Measurements from ENCODE around the gene VOPP1. TPM values are rescaled to one million over a fixed set of nuclear protein-coding genes. Genes with fewer than 3 reads are reported as not detected.

Gene VOPP1
- total and polyA plus RNA-seq, 2 experiments from 2014 or later: 27.5 to 86.5 TPM

DNA sequence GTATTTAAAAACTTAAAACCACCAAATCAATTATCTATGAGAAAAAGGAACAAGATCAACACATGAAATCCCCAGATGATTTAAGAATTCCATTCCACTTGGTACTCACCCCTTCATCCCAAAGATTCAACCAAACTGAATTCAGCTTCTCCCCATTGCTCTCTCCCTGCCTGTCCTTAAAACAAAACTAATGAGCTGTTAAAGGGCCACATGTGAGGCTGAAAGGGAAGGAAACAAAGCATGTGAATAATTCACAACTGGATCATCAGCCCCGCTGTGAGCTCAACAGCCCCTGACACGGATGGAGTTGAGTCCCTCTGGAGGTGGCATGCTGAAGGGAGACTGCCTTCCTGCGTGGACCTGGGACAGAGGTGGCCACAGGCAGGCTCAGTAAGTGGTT, 32.9 kb downstream of the VOPP1 start:
- TF ChIP-seq EZH2phosphoT487 (IDR thresholded peaks at IDR 0.05; ENCODE audit: insufficient read depth, low read depth): no peak
- no peak for TF ChIP-seq EZH2 (IDR thresholded peaks at IDR 0.05; ENCODE audit: insufficient read depth, poor library complexity, severe bottlenecking)
- peaks cover 26% of the 10 kb centered on the region for H3K4me1 ChIP-seq (ENCODE audit: insufficient read depth)
- H3K9ac ChIP-seq: no peak overlapping the region
- H2AFZ ChIP-seq: no peak overlapping the region
- in situ Hi-C loops (cut with MboI): no loop called here
- no peaks in the 10 kb centered on the region for H3K9me2 ChIP-seq (ENCODE audit: insufficient read depth)
- H3K27ac ChIP-seq: no peak overlapping the region
- 77 to 82% methylated on average over 3 of the region's 3 CpGs for WGBS, 2 experiments (ENCODE audit: low coverage in 1 of 2, low lambda C conversion rate in 2 of 2, missing lambda C conversion rate in 2 of 2)
- H3K9me3 ChIP-seq (ENCODE audit: low read depth): no peaks in the 10 kb centered on the region
- DNase-seq: no peak
- peaks cover 11% of the 10 kb centered on the region for H4K20me1 ChIP-seq (ENCODE audit: insufficient read depth)
- no peak overlapping the region for H3K4me3 ChIP-seq
- H3F3A ChIP-seq (ENCODE audit: insufficient read depth): peaks cover 17% of the 10 kb centered on the region
- H3K27me3 ChIP-seq (replicated peaks; ENCODE audit: insufficient read depth): no peaks in the 10 kb centered on the region
- H3K36me3 ChIP-seq (ENCODE audit: low read depth): no peaks in the 10 kb centered on the region
- no peak overlapping the region for H3K4me2 ChIP-seq (ENCODE audit: unreplicated experiment)
- H3K79me2 ChIP-seq (ENCODE audit: insufficient read depth): peaks cover 97% of the 10 kb centered on the region

DNA sequence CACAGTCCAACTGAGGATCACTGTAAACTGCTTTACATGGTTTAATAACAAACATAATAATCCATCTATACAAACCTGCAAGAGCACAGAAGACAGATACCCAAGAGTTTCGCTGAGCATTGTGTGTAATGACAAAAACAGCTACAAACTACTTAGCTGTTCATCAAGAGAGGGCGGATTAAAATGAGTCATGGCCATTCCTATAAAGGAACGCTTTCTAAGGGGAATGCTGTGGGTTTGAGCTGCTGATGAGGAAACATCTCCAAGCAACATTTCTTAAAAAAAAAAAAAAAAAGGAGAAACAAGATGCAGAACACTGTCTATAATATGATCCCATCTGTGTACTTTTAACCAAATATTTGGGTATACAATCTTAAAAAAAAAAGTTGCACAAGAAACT, 33.8 kb downstream of the VOPP1 start:
- no peak overlapping the region for H3K9ac ChIP-seq
- in situ Hi-C loops (cut with MboI): no loop called here
- H3K27me3 ChIP-seq (replicated peaks; ENCODE audit: insufficient read depth): no peaks in the 10 kb centered on the region
- no peak overlapping the region for H2AFZ ChIP-seq
- H3K27ac ChIP-seq: no peak overlapping the region
- 3 to 6% methylated on average over 3 of the region's 3 CpGs for WGBS, 2 experiments (ENCODE audit: low coverage in 1 of 2, low lambda C conversion rate in 2 of 2, missing lambda C conversion rate in 2 of 2)
- no peak overlapping the region for H3K4me3 ChIP-seq
- no peaks in the 10 kb centered on the region for H3K36me3 ChIP-seq (ENCODE audit: low read depth)
- H3F3A ChIP-seq (ENCODE audit: insufficient read depth): peaks cover 23% of the 10 kb centered on the region
- peaks cover 88% of the 10 kb centered on the region for H3K79me2 ChIP-seq (ENCODE audit: insufficient read depth)
- H3K9me2 ChIP-seq (ENCODE audit: insufficient read depth): no peaks in the 10 kb centered on the region
- TF ChIP-seq EZH2 (IDR thresholded peaks at IDR 0.05; ENCODE audit: insufficient read depth, poor library complexity, severe bottlenecking): no peak
- TF ChIP-seq EZH2phosphoT487 (IDR thresholded peaks at IDR 0.05; ENCODE audit: insufficient read depth, low read depth): no peak
- peak; percentile 97 for DNase-seq
- H3K9me3 ChIP-seq (ENCODE audit: low read depth): no peaks in the 10 kb centered on the region
- H3K4me1 ChIP-seq (ENCODE audit: insufficient read depth): peaks cover 34% of the 10 kb centered on the region
- peaks cover 17% of the 10 kb centered on the region for H4K20me1 ChIP-seq (ENCODE audit: insufficient read depth)
- H3K4me2 ChIP-seq (ENCODE audit: unreplicated experiment): peak overlapping the region; percentile 76

DNA sequence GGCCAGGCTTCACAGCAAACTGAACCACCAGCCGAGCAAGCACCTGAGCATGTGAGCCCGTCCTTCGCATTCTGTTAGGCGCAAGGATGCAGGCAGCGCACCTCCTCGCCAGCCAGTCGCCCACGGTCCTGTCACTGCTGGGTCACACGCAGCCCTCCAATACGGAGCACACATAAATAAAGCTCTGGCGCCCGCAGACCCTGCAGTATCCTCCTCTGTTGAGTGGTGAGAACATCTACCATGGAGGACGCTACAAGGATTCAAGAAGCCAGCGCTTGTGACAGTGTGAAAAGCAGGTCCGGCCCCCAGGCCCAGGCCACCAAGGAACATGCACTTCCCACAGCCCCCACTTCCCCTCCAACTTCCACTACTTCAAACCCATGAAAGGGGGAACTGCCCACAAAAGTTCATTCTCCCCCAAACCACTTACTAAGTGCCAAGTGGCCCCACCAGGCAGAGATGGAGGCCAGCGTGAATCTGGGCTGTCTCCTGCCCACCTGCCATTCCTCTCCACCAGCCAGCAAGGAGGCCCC, 34.8 kb downstream of the VOPP1 start:
- no peak overlapping the region for H2AFZ ChIP-seq
- peaks cover 85% of the 10 kb centered on the region for H3K79me2 ChIP-seq (ENCODE audit: insufficient read depth)
- DNase-seq: no peak
- peaks cover 33% of the 10 kb centered on the region for H3F3A ChIP-seq (ENCODE audit: insufficient read depth)
- no peak overlapping the region for H3K4me3 ChIP-seq
- no peaks in the 10 kb centered on the region for H3K27me3 ChIP-seq (replicated peaks; ENCODE audit: insufficient read depth)
- H3K9me2 ChIP-seq (ENCODE audit: insufficient read depth): no peaks in the 10 kb centered on the region
- peaks cover 44% of the 10 kb centered on the region for H3K4me1 ChIP-seq (ENCODE audit: insufficient read depth)
- in situ Hi-C loops (cut with MboI): no loop called here
- H3K27ac ChIP-seq: no peak overlapping the region
- TF ChIP-seq EZH2phosphoT487 (IDR thresholded peaks at IDR 0.05; ENCODE audit: insufficient read depth, low read depth) (no peak), EZH2 (IDR thresholded peaks at IDR 0.05; ENCODE audit: insufficient read depth, poor library complexity, severe bottlenecking) (no peak)
- H4K20me1 ChIP-seq (ENCODE audit: insufficient read depth): peaks cover 21% of the 10 kb centered on the region
- no peaks in the 10 kb centered on the region for H3K9me3 ChIP-seq (ENCODE audit: low read depth)
- H3K4me2 ChIP-seq (ENCODE audit: unreplicated experiment): no peak overlapping the region
- H3K36me3 ChIP-seq (ENCODE audit: low read depth): no peaks in the 10 kb centered on the region
- 91 to 96% methylated on average over 16 of the region's 16 CpGs for WGBS, 2 experiments (ENCODE audit: low coverage in 1 of 2, low lambda C conversion rate in 2 of 2, missing lambda C conversion rate in 2 of 2)
- no peak overlapping the region for H3K9ac ChIP-seq

DNA sequence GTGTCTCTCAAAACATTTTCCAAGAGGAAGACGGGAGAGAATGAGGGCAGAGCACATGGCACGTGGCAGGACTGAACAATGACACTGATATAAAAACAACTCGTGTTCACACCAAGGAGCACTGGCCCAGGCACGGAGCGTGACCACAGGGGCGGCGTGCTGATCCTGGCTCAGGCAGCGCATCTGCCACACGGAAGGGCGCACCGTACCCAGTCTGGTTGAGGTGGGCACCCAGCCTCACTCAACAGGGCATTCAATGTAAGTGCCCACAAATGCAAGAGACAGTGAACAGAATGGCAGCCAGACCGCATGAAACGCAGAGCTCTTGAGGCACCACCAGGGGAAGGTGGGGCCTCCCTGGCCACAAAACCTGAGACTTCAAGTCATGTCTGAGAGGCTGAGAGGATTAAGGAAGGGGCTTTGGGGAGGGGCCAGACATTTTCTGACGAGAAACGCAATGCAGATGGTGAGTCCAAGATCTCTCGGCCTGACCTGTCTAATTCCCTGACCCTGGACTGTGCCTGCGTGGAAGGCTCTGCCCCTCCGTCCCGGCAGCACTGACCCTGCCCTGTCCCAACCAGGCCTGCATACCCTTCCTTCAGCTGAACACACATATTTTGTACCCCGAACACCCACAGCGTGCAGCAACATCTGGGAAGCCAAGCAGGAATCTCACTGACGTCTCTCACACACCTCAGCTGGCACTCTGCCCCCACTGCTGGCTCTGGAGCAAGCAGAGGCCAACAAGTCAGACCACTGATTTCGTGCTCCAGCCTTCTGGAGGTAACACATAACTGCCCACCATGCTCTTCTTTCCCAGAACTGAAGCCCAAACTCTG, 35.5 kb downstream of the VOPP1 start:
- in situ Hi-C loops (cut with MboI): no loop called here
- no peaks in the 10 kb centered on the region for H3K9me2 ChIP-seq (ENCODE audit: insufficient read depth)
- H3K36me3 ChIP-seq (ENCODE audit: low read depth): no peaks in the 10 kb centered on the region
- no peak overlapping the region for H3K27ac ChIP-seq
- H3K4me1 ChIP-seq (ENCODE audit: insufficient read depth): peaks cover 51% of the 10 kb centered on the region
- H4K20me1 ChIP-seq (ENCODE audit: insufficient read depth): peaks cover 28% of the 10 kb centered on the region
- no peak overlapping the region for H3K4me2 ChIP-seq (ENCODE audit: unreplicated experiment)
- 97 to 98% methylated on average over 23 of the region's 23 CpGs for WGBS, 2 experiments (ENCODE audit: low coverage in 1 of 2, low lambda C conversion rate in 2 of 2, missing lambda C conversion rate in 2 of 2)
- H2AFZ ChIP-seq: no peak overlapping the region
- H3K9ac ChIP-seq: no peak overlapping the region
- H3K79me2 ChIP-seq (ENCODE audit: insufficient read depth): peaks cover 85% of the 10 kb centered on the region
- peaks cover 40% of the 10 kb centered on the region for H3F3A ChIP-seq (ENCODE audit: insufficient read depth)
- no peak overlapping the region for H3K4me3 ChIP-seq
- no peak for DNase-seq
- H3K27me3 ChIP-seq (replicated peaks; ENCODE audit: insufficient read depth): no peaks in the 10 kb centered on the region
- H3K9me3 ChIP-seq (ENCODE audit: low read depth): no peaks in the 10 kb centered on the region
- TF ChIP-seq EZH2 (IDR thresholded peaks at IDR 0.05; ENCODE audit: insufficient read depth, poor library complexity, severe bottlenecking): no peak
- TF ChIP-seq EZH2phosphoT487 (IDR thresholded peaks at IDR 0.05; ENCODE audit: insufficient read depth, low read depth): no peak

All from GM23248 (cell line).